H9 (cell line): Measurements from ENCODE around the gene HSPA12A. TPM values are rescaled to one million over a fixed set of nuclear protein-coding genes. Genes with fewer than 3 reads are reported as not detected.

ENCODE experiments used
- DNase-seq: peaks from one replicate; pipeline ENCODE4 v3.0.0-alpha.2; 2017
- H2AFZ ChIP-seq: one replicate; pipeline ENCODE4 v1.6.1; 2013; ENCODE audit warnings: mild to moderate bottlenecking, low read length, control low read depth, moderate library complexity
- H2AK5ac ChIP-seq: 2 replicates; pipeline ENCODE4 v1.6.1; 2013; ENCODE audit warnings: low read length, control low read depth, mixed read lengths; ENCODE audit not compliant: insufficient read length
- H2BK120ac ChIP-seq: one replicate; pipeline ENCODE4 v1.6.1; 2013; ENCODE audit warnings: low read depth, mild to moderate bottlenecking, low read length, control low read depth, inconsistent platforms; ENCODE audit not compliant: poor library complexity, severe bottlenecking
- H2BK12ac ChIP-seq: 2 replicates; pipeline ENCODE4 v1.6.1; 2013; ENCODE audit warnings: low read length, control low read depth, mixed read lengths, low read depth; ENCODE audit not compliant: insufficient read length
- H2BK15ac ChIP-seq: 2 replicates; pipeline ENCODE4 v1.6.1; 2013; ENCODE audit warnings: low read depth, low read length, control low read depth
- H2BK20ac ChIP-seq: one replicate; pipeline ENCODE4 v1.6.1; 2013; ENCODE audit warnings: low read depth, mild to moderate bottlenecking, low read length, control low read depth, inconsistent platforms; ENCODE audit not compliant: poor library complexity, severe bottlenecking
- H2BK5ac ChIP-seq: 2 replicates; pipeline ENCODE4 v1.6.1; 2013; ENCODE audit warnings: low read length, control low read depth, mixed read lengths; ENCODE audit not compliant: insufficient read length
- H3K14ac ChIP-seq: 2 replicates; pipeline ENCODE4 v1.6.1; 2013; ENCODE audit warnings: low read length, control low read depth; ENCODE audit not compliant: insufficient read depth
- H3K18ac ChIP-seq: 2 replicates; pipeline ENCODE4 v1.6.1; 2013; ENCODE audit warnings: low read depth, mild to moderate bottlenecking, mixed read lengths, low read length, control low read depth; ENCODE audit not compliant: insufficient read length
- H3K23ac ChIP-seq: 2 replicates; pipeline ENCODE4 v1.6.1; 2013; ENCODE audit warnings: low read length, control low read depth, mixed read lengths, low read depth; ENCODE audit not compliant: insufficient read length
- H3K23me2 ChIP-seq: 2 replicates; pipeline ENCODE4 v1.6.1; 2013; ENCODE audit warnings: low read depth, mild to moderate bottlenecking, mixed read lengths, low read length, control low read depth; ENCODE audit not compliant: insufficient read length, poor library complexity, severe bottlenecking
- H3K27ac ChIP-seq: 2 replicates; pipeline ENCODE4 v1.5.1; 2013; ENCODE audit warnings: low read length, control low read depth, mixed read lengths, low read depth; ENCODE audit not compliant: insufficient read length
- H3K27me3 ChIP-seq: 2 replicates; pipeline ENCODE4 v1.6.1; 2013; ENCODE audit warnings: low read length, control low read depth, inconsistent platforms; ENCODE audit not compliant: insufficient read depth
- H3K4ac ChIP-seq: 2 replicates; pipeline ENCODE4 v1.6.1; 2013; ENCODE audit warnings: low read depth, mild to moderate bottlenecking, control low read depth, inconsistent platforms, low read length, moderate library complexity
- H3K4me1 ChIP-seq: 2 replicates; pipeline ENCODE4 v1.6.1; 2013; ENCODE audit warnings: low read length, control low read depth, inconsistent platforms; ENCODE audit not compliant: insufficient read depth
- H3K4me2 ChIP-seq: 2 replicates; pipeline ENCODE4 v1.6.1; 2013; ENCODE audit warnings: low read length, control low read depth, mixed read lengths; ENCODE audit not compliant: insufficient read length, insufficient read depth
- H3K56ac ChIP-seq: 2 replicates; pipeline ENCODE4 v1.6.1; 2013; ENCODE audit warnings: low read depth, mild to moderate bottlenecking, mixed read lengths, low read length, control low read depth; ENCODE audit not compliant: insufficient read length
- H3K79me1 ChIP-seq: 2 replicates; pipeline ENCODE4 v1.6.1; 2013; ENCODE audit warnings: low read depth, mild to moderate bottlenecking, moderate library complexity, low read length, control low read depth, inconsistent platforms; ENCODE audit not compliant: insufficient read depth, poor library complexity, severe bottlenecking
- H3K79me2 ChIP-seq: 2 replicates; pipeline ENCODE4 v1.6.1; 2013; ENCODE audit warnings: low read length, control low read depth, inconsistent platforms; ENCODE audit not compliant: insufficient read depth
- H3K9ac ChIP-seq: 2 replicates; pipeline ENCODE4 v1.6.1; 2013; ENCODE audit warnings: low read length, control low read depth, mixed read lengths; ENCODE audit not compliant: insufficient read length; ENCODE audit errors: extremely low read depth
- H3K9me3 ChIP-seq: one replicate; pipeline ENCODE4 v1.6.1; 2013; ENCODE audit warnings: low read depth, low read length, inconsistent platforms; ENCODE audit not compliant: control insufficient read depth
- H3T11ph ChIP-seq: one replicate; pipeline ENCODE4 v1.6.1; 2013; ENCODE audit warnings: mild to moderate bottlenecking, low read length, control low read depth, inconsistent platforms
- H4K20me1 ChIP-seq: one replicate; pipeline ENCODE4 v1.6.1; 2013; ENCODE audit not compliant: control insufficient read depth, insufficient read length, insufficient read depth
- H4K5ac ChIP-seq: 2 replicates; pipeline ENCODE4 v1.6.1; 2013; ENCODE audit warnings: low read depth, mild to moderate bottlenecking, mixed read lengths, low read length, control low read depth; ENCODE audit not compliant: insufficient read length
- H4K8ac ChIP-seq: replicated peaks from 2 replicates; pipeline ENCODE4 v1.6.1; 2013; ENCODE audit warnings: low read length, control low read depth, mixed read lengths, low read depth; ENCODE audit not compliant: insufficient read length
- H4K91ac ChIP-seq: 2 replicates; pipeline ENCODE4 v1.6.1; 2013; ENCODE audit warnings: low read depth, mild to moderate bottlenecking, moderate library complexity, mixed read lengths, low read length, control low read depth; ENCODE audit not compliant: insufficient read length
- H3K27ac Mint-ChIP-seq, 3 experiments: 2 replicates in 2 of 3; 3 replicates in 1 of 3; pipeline ENCODE4 v1.8.0; 2020 to 2021; ENCODE audit warnings: mixed read lengths in 3 of 3, mild to moderate bottlenecking in 1 of 3, moderate library complexity in 1 of 3
- H3K27me3 Mint-ChIP-seq: 2 replicates; pipeline ENCODE4 v1.8.0; 2021; ENCODE audit warnings: low read depth, mild to moderate bottlenecking, moderate library complexity, mixed read lengths
- H3K36me3 Mint-ChIP-seq, 3 experiments: 2 replicates in 2 of 3; 3 replicates in 1 of 3; pipeline ENCODE4 v1.8.0; 2020 to 2021; ENCODE audit warnings: low read depth in 3 of 3, mixed read lengths in 3 of 3; ENCODE audit not compliant: insufficient read depth in 1 of 3
- H3K4me1 Mint-ChIP-seq, 2 experiments: 2 replicates each; pipeline ENCODE4 v1.8.0; 2020; ENCODE audit warnings: mixed read lengths in 2 of 2
- H3K4me3 Mint-ChIP-seq, 2 experiments: 2 replicates in 1 of 2; 3 replicates in 1 of 2; pipeline ENCODE4 v1.8.0; 2020 to 2021; ENCODE audit warnings: mild to moderate bottlenecking in 2 of 2, mixed read lengths in 2 of 2, moderate library complexity in 1 of 2
- H3K9me3 Mint-ChIP-seq, 2 experiments: 2 replicates in 1 of 2; 3 replicates in 1 of 2; pipeline ENCODE4 v1.8.0; 2020; ENCODE audit warnings: mild to moderate bottlenecking in 2 of 2, mixed read lengths in 2 of 2, moderate library complexity in 1 of 2
- WGBS: extraction: QIAGEN DNeasy Blood & Tissue Kit; methylation state at CpG from one replicate; pipeline ENCODE4 v1.1.7; 2013; ENCODE audit warnings: missing lambda C conversion rate, low lambda C conversion rate, mixed read lengths; ENCODE audit not compliant: insufficient read length; ENCODE audit errors: extremely low coverage; 5-methylcytosine and 5-hydroxymethylcytosine counted together
- total RNA-seq: library from RNA; stranded (reverse); gene quantifications from 2 replicates; pipeline ENCODE4 v1.2.1, GENCODE V29; 2021
- TF ChIP-seq, protein P1 (sequence below): fragments of 200-600 bp; sonication (generic); conservative IDR thresholded peaks from 3 replicates; pipeline ENCODE4 v1.8.0; 2021; ENCODE audit warnings: antibody characterized with exemption, mild to moderate bottlenecking

The HSPA12A gene
- total RNA-seq, 1 experiment from 2014 or later, result 3.2 TPM

DNA sequence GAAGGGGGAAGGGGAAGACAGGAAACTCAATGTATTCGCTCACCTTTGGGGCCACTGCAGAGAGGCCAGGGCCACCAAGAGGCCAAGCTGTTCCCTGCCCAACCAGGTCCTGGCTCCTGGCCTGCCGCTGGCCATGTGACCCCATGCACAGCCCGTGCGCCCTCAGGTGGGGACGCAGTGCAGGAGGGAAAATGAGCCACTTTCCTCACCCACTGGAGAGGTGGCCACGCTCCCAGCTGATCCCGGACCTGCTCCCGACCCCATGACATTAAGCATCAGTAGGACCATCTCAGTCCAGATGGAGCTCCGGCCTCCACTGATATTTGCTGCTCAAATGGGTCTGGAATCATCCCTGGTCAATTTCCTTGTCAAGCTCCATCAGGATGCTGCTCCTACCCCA lies 40.2 kb downstream of the HSPA12A start:
- no peaks in the 10 kb centered on the region for H4K20me1 ChIP-seq
- Mint-ChIP-seq H3K27me3 (peaks cover 5% of the 10 kb centered on the region), H3K4me3 (no peak overlapping the region), H3K4me1 (peaks cover 37% of the 10 kb centered on the region in 2 experiments), H3K36me3 (no peaks in the 10 kb centered on the region), H3K27ac (no peak overlapping the region), H3K9me3 (no peaks in the 10 kb centered on the region)
- no peaks in the 10 kb centered on the region for H3K79me2 ChIP-seq
- no peak for DNase-seq
- H2BK5ac ChIP-seq, result no peak overlapping the region
- no peak overlapping the region for H2BK15ac ChIP-seq
- no peak overlapping the region for H3K56ac ChIP-seq
- no peaks in the 10 kb centered on the region for H3K79me1 ChIP-seq
- no peak overlapping the region for H3K14ac ChIP-seq
- H3T11ph ChIP-seq, result no peak overlapping the region
- no peak overlapping the region for H4K5ac ChIP-seq
- H4K8ac ChIP-seq, result no peak overlapping the region
- no peak overlapping the region for H3K18ac ChIP-seq
- no peak overlapping the region for H3K27ac ChIP-seq
- no peak overlapping the region for H3K23ac ChIP-seq
- no peak overlapping the region for H3K9ac ChIP-seq
- H3K4me2 ChIP-seq, result no peak overlapping the region
- no peaks in the 10 kb centered on the region for H3K27me3 ChIP-seq
- H3K4me1 ChIP-seq, result peaks cover 5% of the 10 kb centered on the region
- no peak overlapping the region for H2BK20ac ChIP-seq
- no peak overlapping the region for H2AK5ac ChIP-seq
- no peak overlapping the region for H2BK120ac ChIP-seq
- H3K23me2 ChIP-seq, result no peaks in the 10 kb centered on the region
- H2AFZ ChIP-seq, result no peak overlapping the region
- H2BK12ac ChIP-seq, result no peak overlapping the region
- no peaks in the 10 kb centered on the region for H3K9me3 ChIP-seq
- H3K4ac ChIP-seq, result no peak overlapping the region
- TF ChIP-seq, protein P1, sequence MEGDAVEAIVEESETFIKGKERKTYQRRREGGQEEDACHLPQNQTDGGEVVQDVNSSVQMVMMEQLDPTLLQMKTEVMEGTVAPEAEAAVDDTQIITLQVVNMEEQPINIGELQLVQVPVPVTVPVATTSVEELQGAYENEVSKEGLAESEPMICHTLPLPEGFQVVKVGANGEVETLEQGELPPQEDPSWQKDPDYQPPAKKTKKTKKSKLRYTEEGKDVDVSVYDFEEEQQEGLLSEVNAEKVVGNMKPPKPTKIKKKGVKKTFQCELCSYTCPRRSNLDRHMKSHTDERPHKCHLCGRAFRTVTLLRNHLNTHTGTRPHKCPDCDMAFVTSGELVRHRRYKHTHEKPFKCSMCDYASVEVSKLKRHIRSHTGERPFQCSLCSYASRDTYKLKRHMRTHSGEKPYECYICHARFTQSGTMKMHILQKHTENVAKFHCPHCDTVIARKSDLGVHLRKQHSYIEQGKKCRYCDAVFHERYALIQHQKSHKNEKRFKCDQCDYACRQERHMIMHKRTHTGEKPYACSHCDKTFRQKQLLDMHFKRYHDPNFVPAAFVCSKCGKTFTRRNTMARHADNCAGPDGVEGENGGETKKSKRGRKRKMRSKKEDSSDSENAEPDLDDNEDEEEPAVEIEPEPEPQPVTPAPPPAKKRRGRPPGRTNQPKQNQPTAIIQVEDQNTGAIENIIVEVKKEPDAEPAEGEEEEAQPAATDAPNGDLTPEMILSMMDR, result no peak
- no peak overlapping the region for H4K91ac ChIP-seq
- WGBS, result no CpG with 5 or more reads among the region's 9 CpGs
